ENCODE data around the gene SV2C. TPM values are rescaled to one million over a fixed set of nuclear protein-coding genes. Genes with fewer than 3 reads are reported as not detected.
"Not testable (repeated sequence)": the region's sequence is repeated elsewhere in the genome, so short reads cannot be mapped to it uniquely, and the experiment has no call there.

SV2C gene
- total RNA-seq, 1 donor: not detected

GRCh38 chr5:76236684-76237083 lies 153.5 kb downstream of the SV2C start:
- no peak for DNase-seq (ENCODE audit: low read depth)
- no peak for TF ChIP-seq CTCF (IDR thresholded peaks at IDR 0.05; ENCODE audit: insufficient read depth, low read depth, low read length)
- H3K4me3 ChIP-seq (ENCODE audit: low read depth, low read length): no peak overlapping the region

- no peak for TF ChIP-seq CTCF (IDR thresholded peaks at IDR 0.05; ENCODE audit: insufficient read depth, low read depth, low read length)
- DNase-seq (ENCODE audit: low read depth): no peak
- no peak overlapping the region for H3K4me3 ChIP-seq (ENCODE audit: low read depth, low read length)
Measured at GRCh38 chr5:76240336-76240735, 157.2 kb downstream of the SV2C start.

- not testable (repeated sequence) for DNase-seq (ENCODE audit: low read depth); H3K4me3 ChIP-seq (ENCODE audit: low read depth, low read length)
Measured at GRCh38 chr5:76242155-76242554, 159.0 kb downstream of the SV2C start.

GRCh38 chr5:76245590-76245989 lies 162.4 kb downstream of the SV2C start:
- no peak overlapping the region for H3K4me3 ChIP-seq (ENCODE audit: low read depth, low read length)
- no peak for DNase-seq (ENCODE audit: low read depth)
- TF ChIP-seq CTCF (IDR thresholded peaks at IDR 0.05; ENCODE audit: insufficient read depth, low read depth, low read length): no peak

- DNase-seq (ENCODE audit: low read depth): no peak
Measured at GRCh38 chr5:76249621-76250020, 166.4 kb downstream of the SV2C start.

GRCh38 chr5:76250463-76250862 lies 167.3 kb downstream of the SV2C start:
- no peak overlapping the region for H3K4me3 ChIP-seq (ENCODE audit: low read depth, low read length)
- TF ChIP-seq CTCF (IDR thresholded peaks at IDR 0.05; ENCODE audit: insufficient read depth, low read depth, low read length): no peak
- DNase-seq (ENCODE audit: low read depth): no peak

More at GRCh38 chr5:76249621-76250020, 166.4 kb downstream of the SV2C start:
- no peak for TF ChIP-seq CTCF (IDR thresholded peaks at IDR 0.05; ENCODE audit: insufficient read depth, low read depth, low read length)
- H3K4me3 ChIP-seq (ENCODE audit: low read depth, low read length): no peak overlapping the region

- no peak for DNase-seq (ENCODE audit: low read depth)
- no peak for TF ChIP-seq CTCF (IDR thresholded peaks at IDR 0.05; ENCODE audit: insufficient read depth, low read depth, low read length)
Measured at GRCh38 chr5:76251656-76252055, 168.5 kb downstream of the SV2C start.

More at GRCh38 chr5:76251656-76252055, 168.5 kb downstream of the SV2C start:
- no peak overlapping the region for H3K4me3 ChIP-seq (ENCODE audit: low read depth, low read length)

All from fibroblast of villous mesenchyme (primary cell).